Central memory CD8-positive, alpha-beta T cell (primary cell): ENCODE data around the gene PIAS4.
A peak's percentile ranks its signal among the peaks of the same experiment; 100 is the strongest.

Source experiments
- ATAC-seq: fragments of 150-1000 bp; cut with Tn5 transposase; replicated peaks from 2 replicates; pipeline ENCODE4 v1.10.0; 2022; ENCODE audit warnings: mild to moderate bottlenecking, moderate FRiP score, moderate number of reproducible peaks; ENCODE audit not compliant: poor library complexity, severe bottlenecking; ENCODE audit errors: extremely low read depth
- DNase-seq, 2 donors: peaks; one replicate each; pipeline ENCODE4 v3.0.0; 2021; ENCODE audit warnings: low spot score in 2 of 2
- H3K27ac Mint-ChIP-seq: one replicate; pipeline ENCODE4 v1.8.0; 2022; ENCODE audit warnings: low read depth, mild to moderate bottlenecking, moderate library complexity, mixed read lengths
- H3K27me3 Mint-ChIP-seq: one replicate; pipeline ENCODE4 v1.8.0; 2022; ENCODE audit warnings: mixed read lengths
- H3K36me3 Mint-ChIP-seq: one replicate; pipeline ENCODE4 v1.8.0; 2022; ENCODE audit warnings: mild to moderate bottlenecking, moderate library complexity, mixed read lengths; ENCODE audit not compliant: insufficient read depth
- H3K4me1 Mint-ChIP-seq: one replicate; pipeline ENCODE4 v1.8.0; 2022; ENCODE audit warnings: mixed read lengths
- H3K4me3 Mint-ChIP-seq: one replicate; pipeline ENCODE4 v1.8.0; 2022; ENCODE audit warnings: mild to moderate bottlenecking, moderate library complexity, mixed read lengths
- H3K9me3 Mint-ChIP-seq: one replicate; pipeline ENCODE4 v1.8.0; 2022; ENCODE audit warnings: mixed read lengths

PIAS4 gene

GRCh38 chr19:4012975-4013634, 5.6 kb downstream of the PIAS4 start:
- H3K27ac Mint-ChIP-seq: no peak overlapping the region
- H3K27me3 Mint-ChIP-seq: no peaks in the 10 kb centered on the region
- H3K4me1 Mint-ChIP-seq: peaks cover 44% of the 10 kb centered on the region

GRCh38 chr19:4013886-4014540, 6.5 kb downstream of the PIAS4 start:
- Mint-ChIP-seq H3K27ac (no peak overlapping the region), H3K4me3 (no peak overlapping the region), H3K9me3 (no peaks in the 10 kb centered on the region), H3K36me3 (peaks cover 24% of the 10 kb centered on the region), H3K4me1 (peaks cover 44% of the 10 kb centered on the region), H3K27me3 (no peaks in the 10 kb centered on the region)
- DNase-seq (no peak), ATAC-seq (no peak)

More at GRCh38 chr19:4012975-4013634, 5.6 kb downstream of the PIAS4 start:
- peaks cover 21% of the 10 kb centered on the region for H3K36me3 Mint-ChIP-seq
- no peaks in the 10 kb centered on the region for H3K9me3 Mint-ChIP-seq
- no peak for DNase-seq
- H3K4me3 Mint-ChIP-seq: no peak overlapping the region
- ATAC-seq: no peak

GRCh38 chr19:4014541-4015491, 7.3 kb downstream of the PIAS4 start:
- Mint-ChIP-seq H3K9me3 (no peaks in the 10 kb centered on the region), H3K36me3 (peaks cover 18% of the 10 kb centered on the region), H3K27me3 (no peaks in the 10 kb centered on the region), H3K4me1 (peaks cover 36% of the 10 kb centered on the region), H3K27ac (no peak overlapping the region), H3K4me3 (no peak overlapping the region)
- ATAC-seq: no peak
- DNase-seq: peak in 1 of 2 donors; percentile 18

- no peak overlapping the region for H3K27ac Mint-ChIP-seq
- peaks cover 38% of the 10 kb centered on the region for H3K4me1 Mint-ChIP-seq
- H3K4me3 Mint-ChIP-seq: peak overlapping the region; percentile 29
- ATAC-seq: no peak
- peaks cover 24% of the 10 kb centered on the region for H3K36me3 Mint-ChIP-seq
- no peaks in the 10 kb centered on the region for H3K9me3 Mint-ChIP-seq
- H3K27me3 Mint-ChIP-seq: no peaks in the 10 kb centered on the region
- no peak for DNase-seq
Observed at GRCh38 chr19:4015705-4016402, 8.3 kb downstream of the PIAS4 start.

- H3K27me3 Mint-ChIP-seq: no peaks in the 10 kb centered on the region
- H3K27ac Mint-ChIP-seq: no peak overlapping the region
- ATAC-seq: no peak
- no peak for DNase-seq
- H3K4me1 Mint-ChIP-seq: peaks cover 33% of the 10 kb centered on the region
- H3K9me3 Mint-ChIP-seq: no peaks in the 10 kb centered on the region
- H3K4me3 Mint-ChIP-seq: no peak overlapping the region
- H3K36me3 Mint-ChIP-seq: peaks cover 22% of the 10 kb centered on the region
Observed at GRCh38 chr19:4016486-4016885, 8.9 kb downstream of the PIAS4 start.

- Mint-ChIP-seq H3K4me3 (no peak overlapping the region), H3K4me1 (peaks cover 33% of the 10 kb centered on the region), H3K27me3 (no peaks in the 10 kb centered on the region), H3K9me3 (no peaks in the 10 kb centered on the region), H3K36me3 (peaks cover 24% of the 10 kb centered on the region), H3K27ac (no peak overlapping the region)
- DNase-seq (no peak), ATAC-seq (no peak)
Observed at GRCh38 chr19:4016903-4017638, 9.5 kb downstream of the PIAS4 start.

- no peak for DNase-seq
- Mint-ChIP-seq H3K9me3 (no peaks in the 10 kb centered on the region), H3K4me3 (no peak overlapping the region), H3K27ac (peak overlapping the region; percentile 41), H3K36me3 (peaks cover 21% of the 10 kb centered on the region), H3K27me3 (no peaks in the 10 kb centered on the region), H3K4me1 (peaks cover 29% of the 10 kb centered on the region)
- no peak for ATAC-seq
Observed at GRCh38 chr19:4018140-4018613, 10.6 kb downstream of the PIAS4 start.

- no peak for DNase-seq
- Mint-ChIP-seq H3K36me3 (peaks cover 21% of the 10 kb centered on the region), H3K27me3 (no peaks in the 10 kb centered on the region), H3K4me3 (no peak overlapping the region), H3K4me1 (peaks cover 28% of the 10 kb centered on the region), H3K9me3 (no peaks in the 10 kb centered on the region), H3K27ac (peak overlapping the region; percentile 41)
- ATAC-seq: no peak
Observed at GRCh38 chr19:4018775-4019504, 11.4 kb downstream of the PIAS4 start.

GRCh38 chr19:4019578-4019977, 12.0 kb downstream of the PIAS4 start:
- ATAC-seq: no peak
- no peak overlapping the region for H3K27ac Mint-ChIP-seq
- H3K27me3 Mint-ChIP-seq: no peaks in the 10 kb centered on the region
- H3K4me1 Mint-ChIP-seq: peaks cover 28% of the 10 kb centered on the region
- no peak overlapping the region for H3K4me3 Mint-ChIP-seq
- no peaks in the 10 kb centered on the region for H3K9me3 Mint-ChIP-seq
- no peak for DNase-seq
- peaks cover 23% of the 10 kb centered on the region for H3K36me3 Mint-ChIP-seq

GRCh38 chr19:4023600-4024398, 16.3 kb downstream of the PIAS4 start:
- Mint-ChIP-seq H3K9me3 (no peaks in the 10 kb centered on the region), H3K4me1 (peaks cover 8% of the 10 kb centered on the region), H3K27me3 (no peaks in the 10 kb centered on the region), H3K27ac (no peak overlapping the region), H3K4me3 (no peak overlapping the region), H3K36me3 (peaks cover 26% of the 10 kb centered on the region)
- ATAC-seq (no peak), DNase-seq (no peak)

GRCh38 chr19:4025317-4025716, 17.8 kb downstream of the PIAS4 start:
- Mint-ChIP-seq H3K9me3 (no peaks in the 10 kb centered on the region), H3K36me3 (peaks cover 23% of the 10 kb centered on the region), H3K27ac (no peak overlapping the region), H3K4me3 (no peak overlapping the region), H3K27me3 (no peaks in the 10 kb centered on the region), H3K4me1 (peaks cover 5% of the 10 kb centered on the region)
- no peak for ATAC-seq
- no peak for DNase-seq
